GM15510 (cell line): ENCODE data around the gene LUZP1.

Experiments used
- POLR2A ChIP-seq: IDR thresholded peaks from 3 replicates; pipeline ENCODE4 v1.6.1; 2011; ENCODE audit warnings: borderline replicate concordance; ENCODE audit not compliant: insufficient read length; ENCODE audit errors: extremely low read depth

Gene LUZP1

GRCh38 chr1:23140940-23141596, 27.6 kb downstream of the LUZP1 start:
- no peak for TF ChIP-seq POLR2A

GRCh38 chr1:23135268-23135667, 33.4 kb downstream of the LUZP1 start:
- TF ChIP-seq POLR2A: no peak

GRCh38 chr1:23134055-23134454, 34.6 kb downstream of the LUZP1 start:
- no peak for TF ChIP-seq POLR2A

GRCh38 chr1:23133587-23133986, 35.1 kb downstream of the LUZP1 start:
- TF ChIP-seq POLR2A: no peak

GRCh38 chr1:23132033-23132432, 36.6 kb downstream of the LUZP1 start:
- no peak for TF ChIP-seq POLR2A

GRCh38 chr1:23129846-23130245, 38.8 kb downstream of the LUZP1 start:
- no peak for TF ChIP-seq POLR2A

- TF ChIP-seq POLR2A: no peak
Measured at GRCh38 chr1:23126801-23127200, 41.9 kb downstream of the LUZP1 start.

GRCh38 chr1:23126200-23126599, 42.5 kb downstream of the LUZP1 start:
- TF ChIP-seq POLR2A: no peak

GRCh38 chr1:23125489-23125888, 43.2 kb downstream of the LUZP1 start:
- no peak for TF ChIP-seq POLR2A

- TF ChIP-seq POLR2A: no peak
Measured at GRCh38 chr1:23124259-23125026, 44.2 kb downstream of the LUZP1 start.

- TF ChIP-seq POLR2A: no peak
Measured at GRCh38 chr1:23123528-23123927, 45.1 kb downstream of the LUZP1 start.

GRCh38 chr1:23122796-23123195, 45.9 kb downstream of the LUZP1 start:
- no peak for TF ChIP-seq POLR2A

- TF ChIP-seq POLR2A: no peak
Measured at GRCh38 chr1:23122023-23122748, 46.5 kb downstream of the LUZP1 start.

GRCh38 chr1:23120383-23120782, 48.3 kb downstream of the LUZP1 start:
- no peak for TF ChIP-seq POLR2A
